WTC11 (cell line): ENCODE measurements around the gene PIN4.
"Not testable (repeated sequence)": the region's sequence is repeated elsewhere in the genome, so short reads cannot be mapped to it uniquely, and the experiment has no call there.

Experiments
- AFF4 ChIP-seq: sonication (generic); formaldehyde crosslinking; IDR thresholded peaks from 2 replicates; pipeline ENCODE4 v1.8.1; 2023; ENCODE audit warnings: mild to moderate bottlenecking, missing genetic modification reagents, borderline replicate concordance
- CBFB ChIP-seq: sonication (generic); formaldehyde crosslinking; IDR thresholded peaks from 2 replicates; pipeline ENCODE4 v1.8.1; 2022; ENCODE audit warnings: mild to moderate bottlenecking, low read depth, missing genetic modification reagents
- CTCF ChIP-seq: fragments of 200-600 bp; IDR thresholded peaks from 2 replicates; pipeline ENCODE4 v1.8.0; 2022; ENCODE audit warnings: antibody characterized with exemption
- E2F4 ChIP-seq: sonication (generic); formaldehyde crosslinking; IDR thresholded peaks from 2 replicates; pipeline ENCODE4 v1.8.1; 2022; ENCODE audit warnings: low read depth, mild to moderate bottlenecking, moderate library complexity, missing genetic modification reagents, borderline replicate concordance
- FOXK1 ChIP-seq: sonication (generic); formaldehyde crosslinking; IDR thresholded peaks from 2 replicates; pipeline ENCODE4 v1.8.0; 2022; ENCODE audit warnings: mild to moderate bottlenecking, moderate library complexity, missing genetic modification reagents
- MAX ChIP-seq: sonication (generic); formaldehyde crosslinking; IDR thresholded peaks from 2 replicates; pipeline ENCODE4 v1.8.0; 2022; ENCODE audit warnings: mild to moderate bottlenecking, missing genetic modification reagents
- MYBL2 ChIP-seq: sonication (generic); formaldehyde crosslinking; IDR thresholded peaks from 2 replicates; pipeline ENCODE4 v1.8.1; 2023; ENCODE audit warnings: mild to moderate bottlenecking, moderate library complexity, missing genetic modification reagents
- NFE2L1 ChIP-seq: sonication (generic); formaldehyde crosslinking; IDR thresholded peaks from 2 replicates; pipeline ENCODE4 v1.8.1; 2023; ENCODE audit warnings: missing genetic modification reagents
- NFYB ChIP-seq: sonication (generic); formaldehyde crosslinking; conservative IDR thresholded peaks from 2 replicates; pipeline ENCODE4 v1.8.0; 2022; ENCODE audit warnings: low read depth, missing genetic modification reagents
- NR2C2 ChIP-seq: sonication (generic); formaldehyde crosslinking; IDR thresholded peaks from 2 replicates; pipeline ENCODE4 v1.8.0; 2022; ENCODE audit warnings: mild to moderate bottlenecking, missing genetic modification reagents
- SP1 ChIP-seq: sonication (generic); formaldehyde crosslinking; conservative IDR thresholded peaks from 2 replicates; pipeline ENCODE4 v1.8.1; 2022; ENCODE audit warnings: missing genetic modification reagents
- TEAD4 ChIP-seq: sonication (generic); formaldehyde crosslinking; IDR thresholded peaks from 2 replicates; pipeline ENCODE4 v1.8.0; 2022; ENCODE audit warnings: mild to moderate bottlenecking, missing genetic modification reagents
- ZBTB43 ChIP-seq: sonication (generic); formaldehyde crosslinking; IDR thresholded peaks from 2 replicates; pipeline ENCODE4 v1.8.1; 2023; ENCODE audit warnings: mild to moderate bottlenecking, missing genetic modification reagents
- ZNF512 ChIP-seq: sonication (generic); formaldehyde crosslinking; IDR thresholded peaks from 2 replicates; pipeline ENCODE4 v1.8.1; 2022; ENCODE audit warnings: missing genetic modification reagents, borderline replicate concordance

- not testable (repeated sequence) for TF ChIP-seq CTCF; ZNF512; FOXK1 (CRISPR knock-in tag); NFE2L1 (CRISPR knock-in tag); SP1 (CRISPR knock-in tag); AFF4; NFYB (CRISPR knock-in tag); NR2C2 (CRISPR knock-in tag); MYBL2 (CRISPR knock-in tag); TEAD4 (CRISPR knock-in tag); ZBTB43; E2F4 (CRISPR knock-in tag); CBFB (CRISPR knock-in tag); MAX (CRISPR knock-in tag)
These were observed 38.8 kb downstream of the PIN4 start for GRCh38 chrX:72220375-72220774.
